T-helper 2 cell treated with Interferon-gamma antibody and Interleukin-4, amounts not matched to agents 100 ng/mL and 5 ng/mL, for 36 hours (primary cell): Measurements from ENCODE around the gene NPNT. TPM values are rescaled to one million over a fixed set of nuclear protein-coding genes. Genes with fewer than 3 reads are reported as not detected.
"Not testable (repeated sequence)": the region's sequence is repeated elsewhere in the genome, so short reads cannot be mapped to it uniquely, and the experiment has no call there.

ENCODE experiments used
- intact Hi-C: fragments of 100-400 bp; cut with micrococcal nuclease; formaldehyde crosslinking; loops from one replicate; pipeline ENCODE4 v1.15.1; 2023
- total RNA-seq: library from RNA; stranded (reverse); gene quantifications from 2 replicates; pipeline ENCODE4 v1.2.3, GENCODE V29; 2022

NPNT gene
- not detected in 2 replicates for total RNA-seq

DNA sequence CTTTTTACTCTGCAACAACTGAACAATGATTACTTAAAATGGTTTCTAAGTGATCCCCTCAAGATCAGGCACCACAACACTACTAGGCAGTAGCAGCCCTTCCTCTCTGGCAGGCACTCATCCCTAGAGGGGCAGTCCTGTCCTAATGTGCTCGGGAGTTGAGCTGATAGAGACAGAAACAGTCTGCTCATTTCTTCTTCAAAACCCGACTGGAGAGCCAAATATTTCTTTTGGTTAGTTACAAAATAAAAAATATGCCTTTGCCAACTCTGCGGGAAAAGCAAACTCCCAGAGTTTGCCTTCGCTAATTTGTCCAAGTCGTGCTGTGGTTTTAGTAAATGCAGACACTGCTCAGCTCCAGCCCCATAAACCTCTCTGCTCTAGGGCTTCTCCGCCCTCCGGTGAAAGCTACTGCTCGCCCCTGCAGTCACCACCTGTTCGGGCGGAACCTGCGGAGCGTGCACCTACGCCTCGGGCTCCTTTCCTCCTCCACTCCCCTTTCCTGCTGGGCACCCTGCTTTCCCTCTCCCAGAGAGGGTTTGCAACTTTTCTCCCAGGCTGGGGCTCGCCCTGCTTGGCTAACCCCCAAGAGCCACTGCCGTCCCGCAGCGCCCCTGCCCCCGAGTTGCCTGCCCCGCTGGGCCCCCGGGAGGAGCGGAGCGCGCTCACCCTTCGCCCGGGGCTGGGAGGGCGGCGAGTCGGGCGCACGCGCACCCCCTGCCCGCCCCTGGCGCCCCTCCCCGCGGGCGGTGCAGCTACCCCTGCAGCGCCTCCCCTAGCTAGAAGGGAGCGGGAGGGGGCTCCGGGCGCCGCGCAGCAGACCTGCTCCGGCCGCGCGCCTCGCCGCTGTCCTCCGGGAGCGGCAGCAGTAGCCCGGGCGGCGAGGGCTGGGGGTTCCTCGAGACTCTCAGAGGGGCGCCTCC lies at the start of gene NPNT:
NPNT (plus strand) TSS at position 812 of the 923 bp plus-strand sequence. CDS start 182 bp downstream, outside the sequence.
- intact Hi-C loops = no loop called here

DNA sequence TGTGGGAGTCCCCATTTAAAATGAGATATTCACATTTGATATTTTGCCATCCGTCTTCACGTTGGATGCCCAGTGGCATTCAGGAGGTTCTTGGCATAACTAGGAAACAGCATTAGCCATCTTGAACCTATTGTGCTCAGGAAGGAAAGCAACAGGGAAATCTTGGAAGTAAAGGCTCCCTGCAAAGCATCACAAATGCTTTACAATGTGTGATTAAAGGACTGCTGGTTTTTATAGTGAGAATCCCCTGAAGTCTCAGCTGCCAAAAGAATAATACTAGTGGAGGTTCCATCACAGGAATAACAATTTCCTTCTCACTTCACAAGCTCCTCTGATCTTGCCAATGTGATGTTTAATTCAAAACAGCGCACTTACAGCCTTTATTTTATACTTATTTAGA lies 49.7 kb upstream of the NPNT start:
- intact Hi-C loops = no loop called here

GRCh38 chr4:105848359-105848758 lies 46.9 kb upstream of the NPNT start:
- intact Hi-C loops = not testable (repeated sequence)

- intact Hi-C loops = no loop called here
Measured at GRCh38 chr4:105851196-105851595, 44.1 kb upstream of the NPNT start.

- intact Hi-C loops = not testable (repeated sequence)
Measured at GRCh38 chr4:105852230-105852629, 43.0 kb upstream of the NPNT start.

DNA sequence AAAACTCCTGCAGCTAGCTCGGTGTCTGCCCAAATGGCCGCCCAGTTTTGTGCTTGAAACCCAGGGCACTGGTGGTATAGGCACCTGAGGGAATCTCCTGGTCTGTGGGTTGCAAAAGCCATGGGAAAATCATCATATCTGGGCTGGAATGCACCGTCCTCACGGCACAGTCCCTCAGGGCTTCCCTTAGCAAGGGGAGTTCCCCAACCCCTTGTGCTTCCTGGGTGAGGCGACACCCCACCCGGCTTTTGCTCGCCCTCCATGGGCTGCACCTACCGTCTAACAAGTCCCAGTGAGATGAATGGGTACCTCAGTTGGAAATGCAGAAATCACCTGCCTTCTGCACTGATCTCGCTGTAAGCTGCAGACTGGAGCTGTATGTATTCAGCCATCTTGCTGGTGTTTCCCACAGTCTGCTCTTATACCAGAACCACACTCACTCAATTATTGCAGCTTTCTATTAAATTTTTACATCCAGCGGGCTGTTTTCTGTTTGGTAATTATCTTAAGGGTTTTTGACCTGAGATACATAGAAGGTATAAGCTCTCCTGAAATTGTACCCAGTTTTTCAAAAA lies 36.7 kb upstream of the NPNT start:
- intact Hi-C loops = no loop called here

DNA sequence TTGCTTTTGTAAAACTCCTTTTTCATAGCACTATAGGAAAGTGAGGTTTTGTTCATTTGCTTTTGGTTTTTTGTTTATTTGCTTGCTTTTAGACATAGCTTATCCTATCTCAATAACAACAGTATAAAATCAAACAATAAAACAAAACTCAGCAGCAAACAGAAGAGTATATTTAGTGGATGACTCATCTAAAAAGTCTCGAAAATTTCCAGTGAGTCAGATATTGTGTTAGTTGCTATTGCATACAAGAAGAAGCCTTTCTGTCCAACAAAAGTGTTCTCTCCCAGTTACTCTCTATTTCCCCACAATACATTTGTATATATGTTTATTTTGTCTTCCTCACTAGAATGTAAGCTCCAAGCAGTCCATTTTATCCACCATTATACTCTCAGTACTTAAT lies 36.0 kb upstream of the NPNT start:
- intact Hi-C loops = no loop called here

DNA sequence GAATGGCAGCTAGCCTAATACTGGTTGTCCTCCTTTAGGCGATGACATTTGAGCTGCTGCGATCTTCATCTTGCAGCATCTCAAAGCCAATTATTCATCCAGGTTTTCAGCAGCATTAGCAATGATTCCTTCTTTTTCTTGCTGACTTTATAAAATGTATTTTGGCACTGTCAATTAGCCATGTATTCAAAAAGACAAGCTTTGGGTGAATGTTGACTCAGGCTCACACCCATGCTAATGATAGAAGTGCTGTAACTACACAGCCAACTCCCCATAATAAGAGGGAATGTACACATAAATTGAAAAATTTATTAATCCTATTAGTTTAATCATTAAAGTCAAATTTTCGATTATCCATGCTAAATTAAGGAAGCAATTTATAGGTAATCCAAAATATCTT lies 24.3 kb upstream of the NPNT start:
- intact Hi-C loops = no loop called here

- intact Hi-C loops = no loop called here
Measured at GRCh38 chr4:105871997-105872396, 23.3 kb upstream of the NPNT start.

GRCh38 chr4:105875233-105875632 lies 20.0 kb upstream of the NPNT start:
- intact Hi-C loops = no loop called here

- intact Hi-C loops = no loop called here
Measured at GRCh38 chr4:105878668-105879067, 16.6 kb upstream of the NPNT start.

DNA sequence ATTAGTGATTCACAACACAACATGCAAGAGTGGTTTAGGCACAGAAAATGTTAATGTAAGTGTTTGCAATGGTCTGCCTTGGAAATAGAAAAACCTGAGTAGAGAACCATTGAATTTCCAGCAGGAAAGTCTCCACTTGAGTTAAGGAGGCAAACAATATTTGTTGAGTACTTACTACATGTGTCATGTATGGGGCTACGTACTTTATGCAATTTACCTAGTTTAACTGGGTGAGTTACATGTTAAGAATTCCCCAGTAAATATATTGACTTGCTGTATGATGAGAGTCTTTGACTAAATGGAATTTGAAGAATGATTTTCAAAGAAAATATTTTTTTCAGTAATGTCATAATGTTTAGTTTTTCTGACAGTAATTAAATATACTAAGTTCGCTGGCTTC lies 7.8 kb upstream of the NPNT start:
- intact Hi-C loops = no loop called here

DNA sequence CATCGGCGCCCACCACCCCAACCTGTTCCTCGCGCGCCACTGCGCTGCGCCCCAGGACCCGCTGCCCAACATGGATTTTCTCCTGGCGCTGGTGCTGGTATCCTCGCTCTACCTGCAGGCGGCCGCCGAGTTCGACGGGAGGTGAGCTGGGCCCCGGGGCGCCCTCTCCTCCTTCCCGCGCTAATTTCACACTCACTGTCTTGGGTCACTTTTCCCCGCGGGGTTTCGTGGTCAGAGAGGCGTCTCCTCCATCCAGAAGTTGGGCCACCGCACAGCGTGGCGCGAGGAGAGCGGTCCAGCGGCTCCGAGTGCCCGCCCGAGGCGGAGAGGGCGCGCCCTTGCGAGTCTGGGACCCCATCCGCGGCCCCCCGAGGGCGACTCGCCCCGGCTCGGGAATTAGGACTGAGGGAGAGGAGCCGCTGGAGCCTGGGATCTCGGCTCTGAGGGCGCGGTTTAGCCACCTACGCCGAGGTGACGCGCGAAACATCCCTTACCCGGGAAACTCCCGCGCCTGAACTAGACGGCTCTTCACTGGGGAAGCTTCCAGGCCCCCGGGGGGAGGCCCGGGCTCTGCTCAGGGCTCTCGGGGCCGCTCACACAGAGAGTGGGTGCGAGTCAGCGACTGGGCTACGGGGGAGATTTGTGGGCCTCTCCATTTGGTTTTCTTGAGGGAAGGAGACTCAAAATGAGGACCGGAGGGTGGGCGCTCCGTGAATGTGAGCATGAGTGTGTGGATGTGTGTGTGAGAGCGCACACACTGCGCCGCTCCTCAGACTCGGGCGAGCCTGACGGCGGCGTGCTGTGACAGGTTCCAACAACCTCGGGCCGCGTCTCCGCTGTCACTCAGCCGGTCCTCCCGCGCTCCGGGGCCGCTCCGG lies 551 bp downstream of the NPNT start:
- intact Hi-C loops = no loop called here

DNA sequence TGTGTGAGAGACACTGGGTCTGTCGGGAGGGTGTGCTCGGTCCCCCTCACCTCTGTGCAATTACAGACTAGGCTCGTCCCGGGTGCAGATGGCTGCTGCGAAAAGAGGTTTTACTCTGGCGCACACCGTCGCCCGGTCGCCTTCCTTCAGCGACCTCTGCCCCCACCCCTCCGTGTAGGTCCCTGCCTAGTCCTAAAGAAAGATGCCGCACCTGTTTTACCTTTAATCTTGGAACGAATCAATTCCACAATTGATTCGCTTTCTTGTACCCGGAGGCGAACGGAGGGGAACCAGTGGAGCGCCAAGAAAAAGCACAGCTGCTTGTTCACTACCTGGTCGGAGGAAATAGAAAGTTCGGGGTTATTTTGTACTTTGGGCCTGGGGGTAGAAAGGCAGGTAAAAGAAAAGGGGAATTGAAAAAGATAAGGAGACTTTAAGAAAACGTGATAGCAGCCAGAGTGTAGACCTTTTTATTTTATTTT lies 1.2 kb downstream of the NPNT start:
- intact Hi-C loops = no loop called here

DNA sequence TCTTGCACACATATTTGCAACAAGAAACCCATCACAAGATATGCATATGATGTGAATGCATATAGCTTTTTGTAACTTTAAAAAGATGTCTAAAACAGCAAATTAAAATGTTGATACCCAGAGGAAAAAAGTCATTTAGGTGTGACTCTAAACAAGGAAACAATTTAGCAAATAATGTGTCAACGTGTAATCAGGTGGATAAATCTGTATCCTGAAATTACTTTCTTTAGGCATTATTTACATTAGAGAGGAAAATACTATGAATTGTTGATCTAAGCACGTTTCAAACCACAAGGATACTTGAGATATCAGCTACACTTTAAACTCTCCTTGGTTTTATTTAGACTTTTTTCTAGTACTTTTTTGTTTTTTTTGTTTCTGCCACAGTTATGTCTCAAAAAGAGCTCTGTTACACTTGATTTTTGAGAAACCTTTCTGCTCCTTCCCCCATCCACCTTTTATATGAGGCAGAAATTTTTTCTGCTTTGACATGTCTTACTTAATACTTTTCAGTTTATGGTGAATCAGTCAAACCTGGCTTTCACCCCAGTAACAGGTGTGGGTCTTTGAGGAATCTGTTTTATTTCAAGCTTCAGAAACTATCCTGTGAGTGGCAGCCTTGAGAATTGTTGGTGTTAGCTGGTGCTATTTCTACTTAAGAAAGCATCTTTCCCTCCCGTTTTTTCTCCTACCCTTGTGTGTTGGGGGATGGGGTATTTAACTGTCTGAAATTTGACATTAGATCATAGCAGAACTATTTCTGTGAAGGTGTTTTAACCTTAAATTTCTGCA lies 1.9 kb downstream of the NPNT start:
- intact Hi-C loops = no loop called here

- intact Hi-C loops = no loop called here
Measured at GRCh38 chr4:105900541-105900940, 5.3 kb downstream of the NPNT start.

DNA sequence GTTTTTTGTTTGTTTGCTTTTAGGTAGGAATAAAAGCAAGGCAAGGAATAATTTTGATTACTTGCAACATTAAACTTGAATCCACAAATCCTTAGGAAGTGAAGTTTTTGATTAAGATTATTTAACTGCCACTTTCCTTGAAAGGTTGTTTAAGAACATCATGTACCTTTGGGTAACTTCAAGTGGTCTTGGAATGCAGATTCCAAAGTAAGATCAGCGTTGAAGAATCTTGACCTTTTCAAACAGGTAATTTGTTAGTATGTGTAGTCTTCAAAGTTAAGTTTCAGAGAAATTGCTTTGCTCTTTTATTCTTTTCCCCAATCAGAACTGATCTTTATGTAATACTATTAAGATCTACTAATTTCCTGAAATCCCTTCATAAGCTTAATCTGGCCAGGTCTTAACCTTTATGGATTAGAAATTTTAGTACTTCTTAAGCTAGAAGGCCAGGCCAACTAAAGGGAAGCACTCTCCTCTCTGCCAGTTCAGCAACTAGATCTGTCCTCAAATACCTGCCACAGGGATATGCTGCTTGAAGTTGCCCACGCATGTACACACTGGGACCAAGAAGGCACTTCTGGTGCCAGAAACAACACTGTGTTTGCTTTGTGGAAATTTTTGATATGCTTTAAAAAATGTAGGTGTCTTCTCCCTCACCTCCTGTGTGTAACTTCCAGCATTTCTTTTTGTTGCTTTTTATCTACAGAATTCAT lies 7.4 kb downstream of the NPNT start:
- intact Hi-C loops = no loop called here

- intact Hi-C loops = no loop called here
Measured at GRCh38 chr4:105909787-105910281, 14.6 kb downstream of the NPNT start.

- intact Hi-C loops = no loop called here
Measured at GRCh38 chr4:105911426-105911825, 16.2 kb downstream of the NPNT start.

DNA sequence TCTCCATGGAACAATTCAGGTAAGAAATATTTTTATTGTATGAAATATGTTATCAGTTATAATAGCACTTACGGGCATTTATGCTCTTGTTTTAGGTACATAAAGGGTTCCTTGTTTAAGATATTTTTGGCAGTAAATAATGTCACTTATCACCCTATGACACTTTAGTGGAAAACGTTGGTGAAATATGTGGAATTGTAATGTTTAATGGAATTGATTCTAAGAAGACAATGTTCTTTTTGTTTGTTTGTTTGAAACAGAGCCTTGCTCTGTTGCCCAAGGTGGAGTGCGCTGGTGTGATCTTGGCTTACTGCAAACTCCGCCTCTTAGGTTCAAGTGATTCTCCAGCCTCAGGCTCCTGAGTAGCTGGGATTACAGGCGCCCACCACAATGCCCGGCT lies 17.4 kb downstream of the NPNT start:
- intact Hi-C loops = no loop called here
